Ovary (tissue), 3 donors: ENCODE measurements around the gene ADAM30.

ENCODE experiments used
- CTCF ChIP-seq, 3 donors: fragments of 450-650 bp in 2 of 3; fragments of 200-600 bp in 1 of 3; IDR thresholded peaks; one replicate each; pipeline versions ENCODE4 v1.5.1 to v1.8.0; 2016 to 2022; ENCODE audit warnings: antibody characterized with exemption in 3 of 3, mild to moderate bottlenecking in 1 of 3
- EP300 ChIP-seq: sonication (generic); formaldehyde crosslinking; IDR thresholded peaks from one replicate; pipeline ENCODE4 v1.6.1; 2017; ENCODE audit warnings: antibody characterized with exemption
- POLR2A ChIP-seq: fragments of 450-650 bp; IDR thresholded peaks from one replicate; pipeline ENCODE4 v1.6.1; 2017; ENCODE audit warnings: antibody characterized with exemption, mild to moderate bottlenecking, moderate library complexity
- donor health status: DM: no; HTN: no; CAD: no.

GRCh38 chr1:119873135-119874015 is 22.9 kb downstream of the ADAM30 start:
- TF ChIP-seq CTCF (IDR thresholded peaks at IDR 0.05) (no peak), POLR2A (no peak), EP300 (no peak)
